Endothelial cell of umbilical vein (primary cell): ENCODE data around the gene DIAPH2. TPM values are rescaled to one million over a fixed set of nuclear protein-coding genes. Genes with fewer than 3 reads are reported as not detected.

Experiments
- BruUV-seq: library from RNA; stranded (reverse); fragments of 400-500 nt; replicated peaks from 2 replicates; lab custom pipeline; 2021; lab: Mats Ljungman, UMichigan
- CTCF ChIA-PET: fragments of 300-600, 350-600 bp; sonication (Branson Sonifier 250); formaldehyde crosslinking; loops from one replicate; lab custom pipeline; 2021; ENCODE audit warnings: antibody characterized with exemption, inconsistent platforms; lab: Charles Lee
- POLR2A ChIA-PET: fragments of 300-600, 350-600 bp; sonication (Branson Sonifier 250); formaldehyde crosslinking; loops from one replicate; lab custom pipeline; 2021; ENCODE audit warnings: antibody characterized with exemption, inconsistent platforms; lab: Charles Lee
- DNase-seq: peaks from one replicate; pipeline ENCODE4 v3.0.0-alpha.2; 2011; ENCODE audit warnings: low read depth, low spot score
- FAIRE-seq: peaks from 2 replicates; lab custom pipeline; 2011; peaks lifted over from hg19 to GRCh38; lab: Jason Lieb, UNC
- H2AFZ ChIP-seq: 2 replicates; pipeline ENCODE4 v1.6.0; 2012; ENCODE audit warnings: low read depth, low read length, control low read depth, inconsistent platforms
- H3K27ac ChIP-seq: 2 replicates; pipeline ENCODE4 v1.5.1; 2011; ENCODE audit warnings: low read depth, mild to moderate bottlenecking, control low read depth, low read length, moderate library complexity; ENCODE audit not compliant: insufficient read depth
- H3K27me3 ChIP-seq, 2 experiments: 2 replicates each; pipeline versions ENCODE4 v1.6.0 to v1.6.1; 2011; ENCODE audit warnings: low read length in 2 of 2, mixed read lengths in 1 of 2; ENCODE audit not compliant: control insufficient read depth in 2 of 2, insufficient read depth in 2 of 2
- H3K36me3 ChIP-seq, 2 experiments: 2 replicates in 1 of 2; 3 replicates in 1 of 2; pipeline ENCODE4 v1.5.1; 2011; ENCODE audit warnings: low read length in 2 of 2, mild to moderate bottlenecking in 1 of 2, moderate library complexity in 1 of 2; ENCODE audit not compliant: control insufficient read depth in 2 of 2, insufficient read depth in 2 of 2; ENCODE audit errors: extremely low read depth in 1 of 2
- H3K4me1 ChIP-seq: 3 replicates; pipeline ENCODE4 v1.5.1; 2011; ENCODE audit warnings: mild to moderate bottlenecking, low read length; ENCODE audit not compliant: control insufficient read depth, insufficient read depth; ENCODE audit errors: extremely low read depth
- H3K4me2 ChIP-seq: 2 replicates; pipeline ENCODE4 v1.6.1; 2011; ENCODE audit warnings: low read length, control low read depth, mixed read lengths; ENCODE audit not compliant: insufficient read depth
- H3K4me3 ChIP-seq, 3 experiments: fragments of 200-600 bp in 1 of 3; sonication (generic), shearing (Covaris generic) in 1 of 3; replicated peaks in 1 of 3; 2 replicates each; pipeline ENCODE4 v1.5.1; 2011 to 2016; ENCODE audit warnings: control low read depth in 3 of 3, low read length in 3 of 3, mild to moderate bottlenecking in 2 of 3, inconsistent platforms in 1 of 3, low read depth in 1 of 3, moderate library complexity in 1 of 3; ENCODE audit not compliant: insufficient read depth in 1 of 3
- H3K79me2 ChIP-seq: 2 replicates; pipeline ENCODE4 v1.6.0; 2012; ENCODE audit warnings: low read length, inconsistent platforms; ENCODE audit not compliant: control insufficient read depth, insufficient read depth
- H3K9ac ChIP-seq: replicated peaks from 2 replicates; pipeline ENCODE3; 2011; ENCODE audit warnings: low read length, control low read depth; ENCODE audit not compliant: insufficient read depth; ENCODE audit errors: extremely low read depth
- H3K9me1 ChIP-seq: replicated peaks from 3 replicates; pipeline ENCODE4 v1.6.0; 2011; ENCODE audit warnings: mild to moderate bottlenecking, low read length; ENCODE audit not compliant: control insufficient read depth, insufficient read depth; ENCODE audit errors: extremely low read depth
- H3K9me3 ChIP-seq: replicated peaks from 2 replicates; pipeline ENCODE4 v1.5.1; 2012; ENCODE audit warnings: low read length, inconsistent platforms; ENCODE audit not compliant: control insufficient read depth, insufficient read depth
- H4K20me1 ChIP-seq: replicated peaks from 2 replicates; pipeline ENCODE3; 2011; ENCODE audit warnings: mild to moderate bottlenecking, low read length; ENCODE audit not compliant: control insufficient read depth, insufficient read depth; ENCODE audit errors: extremely low read depth
- EZH2 ChIP-seq: IDR thresholded peaks from 2 replicates; pipeline ENCODE4 v1.6.1; 2012; ENCODE audit warnings: borderline replicate concordance, low read depth, mild to moderate bottlenecking, moderate library complexity, low read length, inconsistent platforms; ENCODE audit not compliant: severe bottlenecking
- FOS ChIP-seq: IDR thresholded peaks from 2 replicates; pipeline ENCODE4 v1.6.1; 2011; ENCODE audit warnings: mild to moderate bottlenecking, low read length, moderate library complexity, borderline replicate concordance; ENCODE audit not compliant: insufficient read depth
- GATA2 ChIP-seq: IDR thresholded peaks from 2 replicates; pipeline ENCODE4 v1.7.0; 2011; ENCODE audit warnings: low read depth, mild to moderate bottlenecking, moderate library complexity, mixed read lengths, low read length; ENCODE audit not compliant: insufficient read length, insufficient read depth
- JUN ChIP-seq: IDR thresholded peaks from 2 replicates; pipeline ENCODE4 v1.6.1; 2011; ENCODE audit warnings: borderline replicate concordance, low read depth; ENCODE audit not compliant: insufficient read length, insufficient read depth
- MAX ChIP-seq: IDR thresholded peaks from 2 replicates; pipeline ENCODE4 v1.6.1; 2011; ENCODE audit not compliant: insufficient read depth, insufficient read length
- MYC ChIP-seq: IDR thresholded peaks from one replicate; pipeline ENCODE4 v1.6.1; 2011; ENCODE audit warnings: mild to moderate bottlenecking, low read depth, low read length
- POLR2A ChIP-seq: IDR thresholded peaks from 2 replicates; pipeline ENCODE4 v1.6.1; 2012; ENCODE audit warnings: low read depth, mild to moderate bottlenecking, control low read depth, low read length
- POLR2AphosphoS5 ChIP-seq: IDR thresholded peaks from 2 replicates; pipeline ENCODE4 v1.6.1; 2012; ENCODE audit warnings: low read depth, mild to moderate bottlenecking, control low read depth, low read length, moderate library complexity; ENCODE audit not compliant: insufficient read depth
- dilution Hi-C: fragments of 300-500 bp; cut with MboI; formaldehyde crosslinking; loops from one replicate; pipeline ENCODE4 v1.15.0; 2019; ENCODE audit warnings: low sequenced_read_pairs; ENCODE audit not compliant: extremely low pct_ligation_motif_present
- intact Hi-C: fragments of 100-400 bp; cut with micrococcal nuclease; formaldehyde crosslinking; loops from one replicate; pipeline ENCODE4 v1.10.0; 2022
- polyA plus RNA-seq, 4 experiments: library from polyadenylated mRNA; depleted of rRNA in 3 of 4; stranded (reverse) in 3 of 4; unstranded in 1 of 4; fragments of >200 nt; gene quantifications; 2 replicates each; pipeline versions ENCODE4 v1.2.1 to v1.2.3, GENCODE V29; 2011 to 2012; ENCODE audit warnings: missing spikeins in 1 of 4
- total RNA-seq: library from RNA; stranded (reverse); gene quantifications from 2 replicates; pipeline ENCODE4 v1.2.3, GENCODE V29; 2021
- TF ChIP-seq, protein P1 (sequence below), 2 donors: IDR thresholded peaks; 1 replicate in 1 of 2; 2 replicates in 1 of 2; pipeline ENCODE4 v1.5.1; 2011; ENCODE audit warnings: low read length in 2 of 2, mild to moderate bottlenecking in 2 of 2, moderate library complexity in 2 of 2, control low read depth in 1 of 2, inconsistent platforms in 1 of 2, low read depth in 1 of 2; ENCODE audit not compliant: insufficient read depth in 1 of 2; ENCODE audit errors: extremely low read depth in 1 of 2

Gene DIAPH2
- total and polyA plus RNA-seq, 2 donors (not counting 3 experiments of a cell fraction or from before 2014, with no cell fraction given), result 3.0 to 30.0 TPM

DNA sequence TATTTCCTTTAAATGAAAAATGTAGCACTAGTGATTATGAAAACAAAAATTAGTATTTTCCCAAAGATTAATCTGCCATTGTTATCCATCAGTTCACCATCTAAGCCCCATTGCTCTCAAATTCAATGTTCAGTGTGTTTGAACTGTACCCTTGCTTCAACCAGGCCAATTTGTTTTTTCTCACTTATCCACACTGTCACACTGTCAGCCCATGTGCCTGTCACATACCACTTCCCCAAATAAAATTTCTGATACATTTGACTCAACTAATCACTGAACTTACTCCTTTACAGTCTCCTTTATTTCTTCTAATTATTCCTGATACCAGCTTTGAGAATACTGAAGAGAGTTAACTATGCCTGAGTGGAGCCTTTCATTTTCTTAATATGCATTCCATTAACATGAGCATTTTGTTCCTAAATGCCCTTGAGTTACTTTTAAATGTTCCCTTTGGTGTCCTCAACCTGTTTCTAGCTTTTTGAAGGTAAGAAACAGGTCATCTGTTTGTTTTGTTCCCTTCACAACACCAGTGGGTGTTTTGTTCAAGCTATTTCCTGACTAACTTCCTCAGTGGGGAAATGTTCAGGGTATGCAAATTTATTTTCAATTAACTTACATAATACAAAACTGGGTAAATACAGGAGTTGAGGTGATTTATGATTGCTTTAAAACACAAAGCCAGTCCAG, 316.2 kb downstream of the DIAPH2 start:
- Histone ChIP-seq H3K9ac (no peak overlapping the region), H2AFZ (no peak overlapping the region), H4K20me1 (no peaks in the 10 kb centered on the region), H3K27ac (no peak overlapping the region), H3K9me3 (no peaks in the 10 kb centered on the region), H3K9me1 (no peaks in the 10 kb centered on the region), H3K4me2 (no peak overlapping the region), H3K36me3 (no peaks in the 10 kb centered on the region), H3K4me3 (no peak overlapping the region), H3K4me1 (peaks cover 2% of the 10 kb centered on the region), H3K27me3 (no peaks in the 10 kb centered on the region), H3K79me2 (no peaks in the 10 kb centered on the region)
- CTCF ChIA-PET, result no interaction called here
- no TSS peak for BruUV-seq
- DNase-seq (no peak), FAIRE-seq (no peak)
- dilution Hi-C loops, result no loop called here
- intact Hi-C loops, result no loop called here
- POLR2A ChIA-PET, result no interaction called here
- no peak for TF ChIP-seq POLR2AphosphoS5

- Histone ChIP-seq H3K9me3 (no peaks in the 10 kb centered on the region), H3K4me2 (no peak overlapping the region), H3K27ac (no peak overlapping the region), H3K27me3 (no peaks in the 10 kb centered on the region), H3K4me1 (peaks cover 4% of the 10 kb centered on the region), H3K4me3 (no peak overlapping the region), H3K79me2 (no peaks in the 10 kb centered on the region), H3K9ac (no peak overlapping the region), H2AFZ (no peak overlapping the region), H3K9me1 (no peaks in the 10 kb centered on the region), H3K36me3 (no peaks in the 10 kb centered on the region), H4K20me1 (no peaks in the 10 kb centered on the region)
- CTCF ChIA-PET, result no interaction called here
- intact Hi-C loops (no loop called here), dilution Hi-C loops (no loop called here)
- TF ChIP-seq, protein P1, sequence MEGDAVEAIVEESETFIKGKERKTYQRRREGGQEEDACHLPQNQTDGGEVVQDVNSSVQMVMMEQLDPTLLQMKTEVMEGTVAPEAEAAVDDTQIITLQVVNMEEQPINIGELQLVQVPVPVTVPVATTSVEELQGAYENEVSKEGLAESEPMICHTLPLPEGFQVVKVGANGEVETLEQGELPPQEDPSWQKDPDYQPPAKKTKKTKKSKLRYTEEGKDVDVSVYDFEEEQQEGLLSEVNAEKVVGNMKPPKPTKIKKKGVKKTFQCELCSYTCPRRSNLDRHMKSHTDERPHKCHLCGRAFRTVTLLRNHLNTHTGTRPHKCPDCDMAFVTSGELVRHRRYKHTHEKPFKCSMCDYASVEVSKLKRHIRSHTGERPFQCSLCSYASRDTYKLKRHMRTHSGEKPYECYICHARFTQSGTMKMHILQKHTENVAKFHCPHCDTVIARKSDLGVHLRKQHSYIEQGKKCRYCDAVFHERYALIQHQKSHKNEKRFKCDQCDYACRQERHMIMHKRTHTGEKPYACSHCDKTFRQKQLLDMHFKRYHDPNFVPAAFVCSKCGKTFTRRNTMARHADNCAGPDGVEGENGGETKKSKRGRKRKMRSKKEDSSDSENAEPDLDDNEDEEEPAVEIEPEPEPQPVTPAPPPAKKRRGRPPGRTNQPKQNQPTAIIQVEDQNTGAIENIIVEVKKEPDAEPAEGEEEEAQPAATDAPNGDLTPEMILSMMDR (IDR thresholded peaks at IDR 0.05; ENCODE audit: extremely low read depth in 1 of 2, insufficient read depth in 1 of 2, low read depth in 1 of 2, low read length in 2 of 2), result no peak
- TF ChIP-seq GATA2 (no peak), EZH2 (no peak), MYC (no peak), POLR2A (no peak), FOS (no peak), MAX (no peak), POLR2AphosphoS5 (no peak), JUN (no peak)
- DNase-seq (no peak), FAIRE-seq (no peak)
- POLR2A ChIA-PET, result no interaction called here
- no TSS peak for BruUV-seq
Measured at GRCh38 chrX:97006167-97006566, 321.5 kb downstream of the DIAPH2 start.
